HG02981 (cell line): ENCODE results near the gene CPLX1.
"Not testable (repeated sequence)": the region's sequence is repeated elsewhere in the genome, so short reads cannot be mapped to it uniquely, and the experiment has no call there.

Experiments
- ATAC-seq: cut with Tn5 transposase; IDR thresholded peaks from one replicate; pipeline ENCODE4 v1.9.1; 2021; ENCODE audit warnings: mild to moderate bottlenecking, moderate library complexity; ENCODE audit not compliant: unreplicated experiment

CPLX1 gene

GRCh38 chr4:739569-739968, 86.4 kb downstream of the CPLX1 start:
- ATAC-seq, result no peak

- no peak for ATAC-seq
Observed at GRCh38 chr4:738781-739280, 87.1 kb downstream of the CPLX1 start.

DNA sequence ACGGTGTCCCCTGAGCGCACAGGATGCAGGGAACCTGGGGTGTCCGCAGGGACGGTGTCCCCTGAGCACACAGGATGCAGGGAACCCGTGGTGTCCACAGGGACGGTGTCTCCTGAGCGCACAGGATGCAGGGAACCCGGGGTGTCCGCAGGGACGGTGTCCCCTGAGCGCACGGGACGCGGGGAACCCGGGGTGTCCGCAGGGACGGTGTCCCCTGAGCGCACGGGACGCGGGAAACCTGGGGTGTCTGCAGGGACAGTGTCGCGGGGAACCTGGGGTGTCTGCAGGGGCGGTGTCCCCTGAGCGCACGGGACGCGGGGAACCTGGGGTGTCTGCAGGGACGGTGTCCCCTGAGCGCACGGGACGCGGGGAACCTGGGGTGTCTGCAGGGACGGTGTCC, 89.4 kb downstream of the CPLX1 start:
- ATAC-seq, result not testable (repeated sequence)

DNA sequence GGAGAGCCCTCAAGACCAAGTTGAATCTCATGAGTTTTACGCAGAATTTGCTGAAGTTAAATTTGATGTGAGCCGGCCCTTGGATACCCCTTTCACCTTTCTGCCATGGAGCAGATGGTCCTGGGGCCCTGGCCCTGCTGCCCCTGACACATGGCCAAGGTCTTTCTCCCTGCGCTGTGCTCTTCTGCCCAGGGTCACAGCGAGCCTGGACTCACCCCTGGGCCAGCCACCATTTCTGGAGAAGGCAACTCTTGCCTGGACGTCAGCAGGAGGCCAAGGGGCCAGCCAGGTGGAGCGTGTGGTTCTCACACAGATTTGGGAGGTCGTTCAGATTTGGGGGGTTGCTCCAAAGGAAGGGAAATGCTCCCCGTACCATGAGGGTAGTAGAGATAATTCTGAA, 90.3 kb downstream of the CPLX1 start:
- ATAC-seq, result no peak
